Body of pancreas (tissue), 4 donors: ENCODE results near the gene HMMR. TPM values are rescaled to one million over a fixed set of nuclear protein-coding genes. Genes with fewer than 3 reads are reported as not detected.

Experiments
- ATAC-seq: fragments of 150-250 bp; one replicate; pipeline ENCODE4 v1.9.1; 2016
- DNase-seq, 4 donors: peaks; one replicate each; pipeline ENCODE4 v3.0.0-alpha.2; 2019
- H3K27ac ChIP-seq, 4 donors: fragments of 200-600 bp; sonication (generic); 1 replicate in 3 of 4; 2 replicates in 1 of 4; pipeline versions ENCODE4 v1.5.1 to v1.6.1; 2016 to 2019; ENCODE audit warnings: mild to moderate bottlenecking in 1 of 4, mixed read lengths in 1 of 4, moderate library complexity in 1 of 4
- H3K27me3 ChIP-seq, 2 donors: fragments of 200-600 bp; sonication (generic); one replicate each; pipeline ENCODE4 v1.6.0; 2016; ENCODE audit warnings: mild to moderate bottlenecking in 1 of 2
- H3K36me3 ChIP-seq, 2 donors: fragments of 200-600 bp; sonication (generic); replicated peaks in 1 of 2; 2 replicates each; pipeline ENCODE4 v1.5.1; 2016; ENCODE audit warnings: low read depth in 2 of 2; ENCODE audit not compliant: insufficient read depth in 1 of 2
- H3K4me1 ChIP-seq: fragments of 200-600 bp; sonication (generic); one replicate; pipeline ENCODE4 v1.6.0; 2016
- H3K4me3 ChIP-seq, 2 donors: fragments of 200-600 bp; sonication (generic); 1 replicate in 1 of 2; 2 replicates in 1 of 2; pipeline ENCODE4 v1.5.1; 2016 to 2019
- H3K9me3 ChIP-seq, 3 donors: fragments of 200-600 bp; sonication (generic); 1 replicate in 2 of 3; 2 replicates in 1 of 3; pipeline ENCODE4 v1.5.1; 2016
- POLR2A ChIP-seq, 3 donors: fragments of 450-650 bp; IDR thresholded peaks; one replicate each; pipeline ENCODE4 v1.6.1; 2016; ENCODE audit warnings: antibody characterized with exemption in 3 of 3, mild to moderate bottlenecking in 2 of 3
- WGBS, 2 donors: methylation state at CpG; one replicate each; pipeline ENCODE4 v1.1.5; 2017; 5-methylcytosine and 5-hydroxymethylcytosine counted together
- intact Hi-C: fragments of 100-400 bp; cut with DNase I; formaldehyde crosslinking; loops from one replicate; pipeline ENCODE4 v1.15.1; 2023
- total RNA-seq, 2 donors: library from RNA; depleted of rRNA; stranded (reverse); fragments of >200 nt; gene quantifications; one replicate each; pipeline ENCODE4 v1.1.0, GENCODE V29; 2016
- TF ChIP-seq, protein P1 (sequence below), 7 experiments: fragments of 450-650 bp in 4 of 7; fragments of 200-600 bp in 3 of 7; sonication (generic) in 3 of 7; IDR thresholded peaks; one replicate each; pipeline ENCODE4 v1.5.1; 2016 to 2019; ENCODE audit warnings: antibody characterized with exemption in 7 of 7

HMMR gene
- total RNA-seq, 2 donors from 2014 or later = not detected

DNA sequence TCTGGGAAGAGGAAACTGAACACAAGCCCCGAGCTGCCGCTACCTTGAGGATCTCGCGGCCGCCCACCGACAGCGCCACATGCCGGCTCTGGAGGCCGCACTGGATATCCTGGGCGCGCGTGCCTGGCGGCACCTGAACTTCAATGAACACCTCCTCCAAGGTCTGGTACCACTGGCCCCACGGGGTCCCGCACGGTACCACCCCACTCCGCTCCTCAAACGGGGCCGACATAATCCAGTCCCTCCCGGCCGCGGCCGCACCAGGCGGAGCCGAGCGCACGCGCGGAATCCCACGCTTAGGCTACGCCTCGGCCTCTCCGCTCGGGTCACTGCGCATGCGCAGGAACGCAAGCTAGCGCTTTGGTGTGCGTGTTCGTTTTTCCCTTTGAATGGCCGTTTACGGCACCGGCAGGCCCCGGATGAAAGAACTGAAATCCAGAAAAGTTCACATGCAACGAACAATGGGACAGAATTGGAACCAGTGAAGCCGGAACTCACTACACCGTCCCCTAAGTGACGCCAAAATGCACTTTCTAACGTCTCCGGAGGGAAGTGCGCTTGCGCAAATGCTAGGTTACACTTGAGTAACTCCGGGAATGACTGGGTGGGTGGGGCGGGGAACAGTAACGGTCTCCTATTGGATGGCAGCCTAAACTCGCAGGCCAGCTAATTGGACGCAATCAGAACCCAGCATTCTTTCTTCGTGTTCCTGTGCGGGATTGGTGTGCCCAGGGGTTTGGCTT lies 442 bp upstream of the HMMR start, which contains the start of gene NUDCD2:
TSS of gene NUDCD2 (minus strand) at position 284 of the 743 bp plus-strand sequence. CDS start at position 232, 52 bp downstream.
- peak; percentile 96 for ATAC-seq
- Histone ChIP-seq H3K4me1 (peaks cover 32% of the 10 kb centered on the region), H3K27ac (peak within 1 kb of the TSS; percentile 87 to 95 (median 94)), H3K27me3 (no peaks in the 10 kb centered on the region), H3K4me3 (peak within 1 kb of the TSS; percentile 49 to 50), H3K9me3 (no peaks in the 10 kb centered on the region), H3K36me3 (no peaks in the 10 kb centered on the region)
- TF ChIP-seq, protein P1, sequence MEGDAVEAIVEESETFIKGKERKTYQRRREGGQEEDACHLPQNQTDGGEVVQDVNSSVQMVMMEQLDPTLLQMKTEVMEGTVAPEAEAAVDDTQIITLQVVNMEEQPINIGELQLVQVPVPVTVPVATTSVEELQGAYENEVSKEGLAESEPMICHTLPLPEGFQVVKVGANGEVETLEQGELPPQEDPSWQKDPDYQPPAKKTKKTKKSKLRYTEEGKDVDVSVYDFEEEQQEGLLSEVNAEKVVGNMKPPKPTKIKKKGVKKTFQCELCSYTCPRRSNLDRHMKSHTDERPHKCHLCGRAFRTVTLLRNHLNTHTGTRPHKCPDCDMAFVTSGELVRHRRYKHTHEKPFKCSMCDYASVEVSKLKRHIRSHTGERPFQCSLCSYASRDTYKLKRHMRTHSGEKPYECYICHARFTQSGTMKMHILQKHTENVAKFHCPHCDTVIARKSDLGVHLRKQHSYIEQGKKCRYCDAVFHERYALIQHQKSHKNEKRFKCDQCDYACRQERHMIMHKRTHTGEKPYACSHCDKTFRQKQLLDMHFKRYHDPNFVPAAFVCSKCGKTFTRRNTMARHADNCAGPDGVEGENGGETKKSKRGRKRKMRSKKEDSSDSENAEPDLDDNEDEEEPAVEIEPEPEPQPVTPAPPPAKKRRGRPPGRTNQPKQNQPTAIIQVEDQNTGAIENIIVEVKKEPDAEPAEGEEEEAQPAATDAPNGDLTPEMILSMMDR (IDR thresholded peaks at IDR 0.05) = peak in 3 of 7 experiments; percentile 24 to 49 (median 36)
- peak; percentile 66 to 95 (median 93) for TF ChIP-seq POLR2A (IDR thresholded peaks at IDR 0.05)
- WGBS, 2 donors = 0% methylated on average over 26 to 59 of the region's 59 CpGs
- peak; percentile 94 to 98 (median 96) for DNase-seq
- intact Hi-C loops = no loop called here

DNA sequence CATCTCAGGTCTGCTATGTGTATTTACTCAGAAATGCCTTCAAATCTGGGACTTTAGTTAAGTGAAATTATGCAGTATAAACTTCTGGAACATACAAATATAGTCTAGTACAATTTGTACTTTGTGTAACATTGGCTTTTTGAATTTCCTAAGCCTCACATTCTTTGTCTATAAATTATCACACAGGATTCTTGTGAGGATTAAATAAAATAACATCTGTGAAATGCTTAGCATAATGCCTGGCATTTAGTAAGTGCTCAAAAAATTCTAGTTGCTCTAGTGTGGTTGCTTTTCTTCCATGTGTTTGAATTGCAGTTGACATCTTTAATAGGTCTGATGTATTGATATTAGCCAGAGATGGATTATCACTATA lies 2.6 kb downstream of the HMMR start:
- H3K4me3 ChIP-seq = no peak overlapping the region
- no peaks in the 10 kb centered on the region for H3K9me3 ChIP-seq
- H3K27me3 ChIP-seq = no peaks in the 10 kb centered on the region
- TF ChIP-seq POLR2A (IDR thresholded peaks at IDR 0.05) = no peak
- TF ChIP-seq, protein P1 (IDR thresholded peaks at IDR 0.05) = no peak
- ATAC-seq (no peak), DNase-seq (no peak)
- intact Hi-C loops = no loop called here
- H3K4me1 ChIP-seq = peaks cover 26% of the 10 kb centered on the region
- no peak overlapping the region for H3K27ac ChIP-seq
- H3K36me3 ChIP-seq = no peaks in the 10 kb centered on the region

DNA sequence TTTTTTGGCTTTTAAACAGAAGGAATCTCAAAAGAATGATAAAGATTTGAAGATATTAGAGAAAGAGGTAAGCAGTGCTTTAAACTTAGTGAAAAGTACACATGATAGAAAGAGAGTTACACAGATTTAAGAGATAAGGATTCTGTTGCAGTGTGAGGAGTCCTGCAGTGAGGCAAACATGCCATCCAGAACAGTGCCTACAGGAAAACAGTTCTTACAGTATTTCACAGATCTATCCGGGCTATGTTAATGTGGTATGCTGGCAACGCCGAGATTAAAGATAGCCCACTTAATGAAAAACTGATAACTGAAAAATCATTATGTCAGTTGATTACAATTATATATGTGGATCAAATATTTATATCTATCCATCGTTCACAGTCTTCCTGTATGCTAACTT lies 7.2 kb downstream of the HMMR start:
- ATAC-seq (no peak), DNase-seq (no peak)
- intact Hi-C loops = no loop called here
- no peak for TF ChIP-seq POLR2A (IDR thresholded peaks at IDR 0.05)
- TF ChIP-seq, protein P1 (IDR thresholded peaks at IDR 0.05) = no peak
- Histone ChIP-seq H3K27me3 (no peaks in the 10 kb centered on the region), H3K4me1 (no peaks in the 10 kb centered on the region), H3K27ac (no peak overlapping the region), H3K9me3 (no peaks in the 10 kb centered on the region), H3K36me3 (no peaks in the 10 kb centered on the region), H3K4me3 (no peak overlapping the region)
- WGBS, 2 donors = 66 to 81% methylated on average over 4 of the region's 4 CpGs

DNA sequence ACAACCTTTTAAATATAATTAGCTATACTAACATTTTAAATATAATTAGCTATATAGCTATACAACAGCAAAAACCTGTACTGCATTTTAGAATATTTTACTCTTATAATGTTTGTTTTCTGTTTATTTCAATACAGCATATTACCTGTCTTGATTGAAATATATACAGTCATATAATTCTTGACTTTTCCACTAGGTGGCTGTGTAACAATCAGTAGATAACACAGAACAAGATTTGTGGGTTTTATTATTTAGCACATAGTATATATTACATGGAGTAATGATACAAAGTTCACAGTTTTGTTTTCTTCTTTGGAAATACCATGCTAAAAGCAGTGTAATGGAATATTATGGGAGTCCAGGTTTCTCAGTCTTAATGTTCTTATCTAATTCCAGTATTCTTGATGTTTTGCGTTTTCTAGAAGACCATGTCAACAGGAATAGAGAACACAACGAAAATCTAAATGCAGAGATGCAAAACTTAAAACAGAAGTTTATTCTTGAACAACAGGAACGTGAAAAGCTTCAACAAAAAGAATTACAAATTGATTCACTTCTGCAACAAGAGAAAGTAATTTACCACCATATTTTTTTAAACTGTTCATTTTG lies 13.3 kb downstream of the HMMR start:
- H3K27me3 ChIP-seq = no peaks in the 10 kb centered on the region

More for the DNA sequence above, 13.3 kb downstream of the HMMR start:
- TF ChIP-seq, protein P1 (IDR thresholded peaks at IDR 0.05) = peak in 6 of 7 experiments; percentile 28 to 47 (median 40)
- no peak for TF ChIP-seq POLR2A (IDR thresholded peaks at IDR 0.05)
- Histone ChIP-seq H3K9me3 (no peaks in the 10 kb centered on the region), H3K27ac (no peak overlapping the region), H3K36me3 (no peaks in the 10 kb centered on the region), H3K4me1 (no peaks in the 10 kb centered on the region), H3K4me3 (no peak overlapping the region)
- no peak for DNase-seq
- whole genome bisulfite sequencing, 2 donors = 69 to 80% methylated on average over 3 of the region's 3 CpGs
- intact Hi-C loops = no loop called here
- peak; percentile 73 for ATAC-seq
